ENCODE results near the gene SLC36A4.
"Not testable (repeated sequence)": the region's sequence is repeated elsewhere in the genome, so short reads cannot be mapped to it uniquely, and the experiment has no call there.

SLC36A4 gene

GRCh38 chr11:93212094-93212493 lies 14.3 kb upstream of the SLC36A4 start:
- no peak overlapping the region for H3K27ac Mint-ChIP-seq
- peaks cover 22% of the 10 kb centered on the region for H3K27me3 Mint-ChIP-seq
- no peak overlapping the region for H3K4me3 Mint-ChIP-seq
- H3K36me3 Mint-ChIP-seq (ENCODE audit: low read depth) = peaks cover 6% of the 10 kb centered on the region
- peaks cover 8% of the 10 kb centered on the region for H3K9me3 Mint-ChIP-seq
- no peaks in the 10 kb centered on the region for H3K4me1 Mint-ChIP-seq (ENCODE audit: low read depth)

- Mint-ChIP-seq H3K4me3 (no peak overlapping the region), H3K27ac (no peak overlapping the region), H3K36me3 (ENCODE audit: low read depth) (peaks cover 6% of the 10 kb centered on the region), H3K27me3 (peaks cover 31% of the 10 kb centered on the region), H3K9me3 (peaks cover 8% of the 10 kb centered on the region), H3K4me1 (ENCODE audit: low read depth) (no peaks in the 10 kb centered on the region)
These were observed 11.7 kb upstream of the SLC36A4 start for GRCh38 chr11:93209466-93209865.

- Mint-ChIP-seq H3K27ac (no peak overlapping the region), H3K36me3 (ENCODE audit: low read depth) (peaks cover 6% of the 10 kb centered on the region), H3K4me3 (no peak overlapping the region), H3K4me1 (ENCODE audit: low read depth) (no peaks in the 10 kb centered on the region), H3K9me3 (peaks cover 8% of the 10 kb centered on the region), H3K27me3 (peaks cover 35% of the 10 kb centered on the region)
These were observed 11.0 kb upstream of the SLC36A4 start for GRCh38 chr11:93208663-93209270.

GRCh38 chr11:93199616-93200015 lies 1.8 kb upstream of the SLC36A4 start:
- H3K9me3 Mint-ChIP-seq = no peaks in the 10 kb centered on the region
- peaks cover 2% of the 10 kb centered on the region for H3K36me3 Mint-ChIP-seq (ENCODE audit: low read depth)
- no peak overlapping the region for H3K27ac Mint-ChIP-seq
- H3K4me1 Mint-ChIP-seq (ENCODE audit: low read depth) = peaks cover 26% of the 10 kb centered on the region
- peaks cover 22% of the 10 kb centered on the region for H3K27me3 Mint-ChIP-seq
- no peak overlapping the region for H3K4me3 Mint-ChIP-seq

- Mint-ChIP-seq H3K4me3 (peak overlapping the region; percentile 97), H3K4me1 (ENCODE audit: low read depth) (peaks cover 32% of the 10 kb centered on the region), H3K27ac (peak overlapping the region; percentile 67), H3K9me3 (no peaks in the 10 kb centered on the region), H3K36me3 (ENCODE audit: low read depth) (peaks cover 4% of the 10 kb centered on the region), H3K27me3 (peaks cover 18% of the 10 kb centered on the region)
These were observed 539 bp upstream of the SLC36A4 start for GRCh38 chr11:93198215-93198845.

GRCh38 chr11:93196816-93197379 lies 893 bp downstream of the SLC36A4 start:
- Mint-ChIP-seq H3K9me3 (no peaks in the 10 kb centered on the region), H3K4me1 (ENCODE audit: low read depth) (peaks cover 32% of the 10 kb centered on the region), H3K27ac (peak overlapping the region; percentile 98), H3K36me3 (ENCODE audit: low read depth) (peaks cover 7% of the 10 kb centered on the region), H3K27me3 (peaks cover 9% of the 10 kb centered on the region), H3K4me3 (peak overlapping the region; percentile 97)

GRCh38 chr11:93194673-93195291 lies 3.0 kb downstream of the SLC36A4 start:
- no peak overlapping the region for H3K4me3 Mint-ChIP-seq
- H3K27me3 Mint-ChIP-seq = no peaks in the 10 kb centered on the region
- peaks cover 11% of the 10 kb centered on the region for H3K36me3 Mint-ChIP-seq (ENCODE audit: low read depth)
- peaks cover 32% of the 10 kb centered on the region for H3K4me1 Mint-ChIP-seq (ENCODE audit: low read depth)
- H3K9me3 Mint-ChIP-seq = no peaks in the 10 kb centered on the region
- H3K27ac Mint-ChIP-seq = no peak overlapping the region

- H3K4me3 Mint-ChIP-seq = no peak overlapping the region
- peaks cover 11% of the 10 kb centered on the region for H3K36me3 Mint-ChIP-seq (ENCODE audit: low read depth)
- no peaks in the 10 kb centered on the region for H3K9me3 Mint-ChIP-seq
These were observed 4.1 kb downstream of the SLC36A4 start for GRCh38 chr11:93193731-93194130.

GRCh38 chr11:93192163-93192562 lies 5.6 kb downstream of the SLC36A4 start:
- Mint-ChIP-seq H3K9me3 (peaks cover 10% of the 10 kb centered on the region), H3K36me3 (ENCODE audit: low read depth) (peaks cover 21% of the 10 kb centered on the region), H3K4me1 (ENCODE audit: low read depth) (peaks cover 26% of the 10 kb centered on the region), H3K27ac (no peak overlapping the region), H3K27me3 (no peaks in the 10 kb centered on the region), H3K4me3 (no peak overlapping the region)

More at GRCh38 chr11:93193731-93194130, 4.1 kb downstream of the SLC36A4 start:
- Mint-ChIP-seq H3K27me3 (no peaks in the 10 kb centered on the region), H3K27ac (no peak overlapping the region), H3K4me1 (ENCODE audit: low read depth) (peaks cover 32% of the 10 kb centered on the region)

- H3K4me3 Mint-ChIP-seq = no peak overlapping the region
- H3K9me3 Mint-ChIP-seq = peaks cover 13% of the 10 kb centered on the region
- no peaks in the 10 kb centered on the region for H3K27me3 Mint-ChIP-seq
- peaks cover 4% of the 10 kb centered on the region for H3K4me1 Mint-ChIP-seq (ENCODE audit: low read depth)
- H3K27ac Mint-ChIP-seq = no peak overlapping the region
- H3K36me3 Mint-ChIP-seq (ENCODE audit: low read depth) = peaks cover 35% of the 10 kb centered on the region
These were observed 8.3 kb downstream of the SLC36A4 start for GRCh38 chr11:93189462-93189861.

- H3K36me3 Mint-ChIP-seq (ENCODE audit: low read depth) = peaks cover 35% of the 10 kb centered on the region
- no peak overlapping the region for H3K4me3 Mint-ChIP-seq
- H3K4me1 Mint-ChIP-seq (ENCODE audit: low read depth) = peaks cover 1% of the 10 kb centered on the region
- no peaks in the 10 kb centered on the region for H3K27me3 Mint-ChIP-seq
- peaks cover 13% of the 10 kb centered on the region for H3K9me3 Mint-ChIP-seq
- H3K27ac Mint-ChIP-seq = no peak overlapping the region
These were observed 9.1 kb downstream of the SLC36A4 start for GRCh38 chr11:93188726-93189125.

GRCh38 chr11:93187290-93187689 lies 10.5 kb downstream of the SLC36A4 start:
- Mint-ChIP-seq H3K4me3 (no peak overlapping the region), H3K27ac (no peak overlapping the region), H3K36me3 (ENCODE audit: low read depth) (peaks cover 39% of the 10 kb centered on the region), H3K4me1 (ENCODE audit: low read depth) (no peaks in the 10 kb centered on the region), H3K27me3 (no peaks in the 10 kb centered on the region), H3K9me3 (peaks cover 13% of the 10 kb centered on the region)

GRCh38 chr11:93177891-93178290 lies 19.9 kb downstream of the SLC36A4 start:
- H3K4me3 Mint-ChIP-seq; H3K27ac Mint-ChIP-seq; H3K27me3 Mint-ChIP-seq; H3K9me3 Mint-ChIP-seq; H3K4me1 Mint-ChIP-seq (ENCODE audit: low read depth): not testable (repeated sequence)
- peaks cover 56% of the 10 kb centered on the region for H3K36me3 Mint-ChIP-seq (ENCODE audit: low read depth)

- no peak overlapping the region for H3K27ac Mint-ChIP-seq
- peaks cover 5% of the 10 kb centered on the region for H3K4me1 Mint-ChIP-seq (ENCODE audit: low read depth)
- H3K27me3 Mint-ChIP-seq = no peaks in the 10 kb centered on the region
- peaks cover 8% of the 10 kb centered on the region for H3K36me3 Mint-ChIP-seq (ENCODE audit: low read depth)
- H3K4me3 Mint-ChIP-seq = no peak overlapping the region
- H3K9me3 Mint-ChIP-seq = no peaks in the 10 kb centered on the region
These were observed 27.7 kb downstream of the SLC36A4 start for GRCh38 chr11:93169950-93170561.

GRCh38 chr11:93169143-93169542 lies 28.6 kb downstream of the SLC36A4 start:
- peaks cover 17% of the 10 kb centered on the region for H3K36me3 Mint-ChIP-seq (ENCODE audit: low read depth)
- H3K9me3 Mint-ChIP-seq = no peaks in the 10 kb centered on the region
- H3K4me3 Mint-ChIP-seq = no peak overlapping the region
- no peak overlapping the region for H3K27ac Mint-ChIP-seq
- H3K4me1 Mint-ChIP-seq (ENCODE audit: low read depth) = peaks cover 5% of the 10 kb centered on the region
- no peaks in the 10 kb centered on the region for H3K27me3 Mint-ChIP-seq
